ENCODE results near the gene ICA1L.

ICA1L gene

GRCh38 chr2:202723746-202724145 is 147.8 kb downstream of the ICA1L start:
- TF ChIP-seq, protein P1, sequence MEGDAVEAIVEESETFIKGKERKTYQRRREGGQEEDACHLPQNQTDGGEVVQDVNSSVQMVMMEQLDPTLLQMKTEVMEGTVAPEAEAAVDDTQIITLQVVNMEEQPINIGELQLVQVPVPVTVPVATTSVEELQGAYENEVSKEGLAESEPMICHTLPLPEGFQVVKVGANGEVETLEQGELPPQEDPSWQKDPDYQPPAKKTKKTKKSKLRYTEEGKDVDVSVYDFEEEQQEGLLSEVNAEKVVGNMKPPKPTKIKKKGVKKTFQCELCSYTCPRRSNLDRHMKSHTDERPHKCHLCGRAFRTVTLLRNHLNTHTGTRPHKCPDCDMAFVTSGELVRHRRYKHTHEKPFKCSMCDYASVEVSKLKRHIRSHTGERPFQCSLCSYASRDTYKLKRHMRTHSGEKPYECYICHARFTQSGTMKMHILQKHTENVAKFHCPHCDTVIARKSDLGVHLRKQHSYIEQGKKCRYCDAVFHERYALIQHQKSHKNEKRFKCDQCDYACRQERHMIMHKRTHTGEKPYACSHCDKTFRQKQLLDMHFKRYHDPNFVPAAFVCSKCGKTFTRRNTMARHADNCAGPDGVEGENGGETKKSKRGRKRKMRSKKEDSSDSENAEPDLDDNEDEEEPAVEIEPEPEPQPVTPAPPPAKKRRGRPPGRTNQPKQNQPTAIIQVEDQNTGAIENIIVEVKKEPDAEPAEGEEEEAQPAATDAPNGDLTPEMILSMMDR (IDR thresholded peaks at IDR 0.05; ENCODE audit: borderline replicate concordance, insufficient read depth, low read depth, low read length): no peak
- H3K4me3 ChIP-seq (ENCODE audit: low read depth, low read length): no peak overlapping the region

Data from GM12875 (cell line).